Measurements from ENCODE around the gene ADAM8. TPM values are rescaled to one million over a fixed set of nuclear protein-coding genes. Genes with fewer than 3 reads are reported as not detected.

The ADAM8 gene
- total and polyA plus RNA-seq, 2 donors (not counting 1 experiment from before 2014, with no cell fraction given): 0.23 to 2.0 TPM

DNA sequence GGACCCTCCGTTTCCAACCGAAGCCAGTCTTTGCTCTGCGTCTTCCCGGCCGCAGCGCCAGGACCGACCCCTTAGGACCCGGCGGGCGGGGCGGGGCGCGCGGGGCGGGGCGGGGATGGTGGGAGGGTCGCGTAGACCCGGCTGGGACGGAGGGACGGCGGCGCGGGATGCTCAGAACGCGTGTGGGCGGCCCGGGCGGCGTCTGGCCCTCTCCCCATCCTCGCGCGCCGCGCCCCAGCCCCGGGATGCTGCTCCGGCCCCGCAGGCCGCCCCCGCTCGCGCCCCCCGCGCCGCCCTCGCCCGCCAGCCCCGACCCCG, 46.7 kb downstream of the ADAM8 start, which contains the start of gene UTF1:
UTF1 (plus strand) TSS at position 174 of the 318 bp plus-strand sequence; CDS start at position 246, 72 bp downstream.
- no peak within 1 kb of the TSS for H3K4me2 ChIP-seq (ENCODE audit: extremely low read depth, insufficient read depth, low read length)
- H3K79me2 ChIP-seq (ENCODE audit: control insufficient read depth, insufficient read depth, low read length): no peaks in the 10 kb centered on the region
- no peak for DNase-seq (ENCODE audit: low read depth in 2 of 2)
- H3K4me1 ChIP-seq (ENCODE audit: control insufficient read depth, extremely low read depth, insufficient read depth, low read length): no peaks in the 10 kb centered on the region
- no peaks in the 10 kb centered on the region for H3K9me3 ChIP-seq (ENCODE audit: control insufficient read depth, insufficient read depth, low read depth, low read length)
- no peak within 1 kb of the TSS for H2AFZ ChIP-seq (ENCODE audit: low read length)
- no peaks in the 10 kb centered on the region for H3K36me3 ChIP-seq (ENCODE audit: control insufficient read depth, insufficient read depth, low read length)
- H4K20me1 ChIP-seq (ENCODE audit: control insufficient read depth, extremely low read depth, insufficient read depth, low read length): no peaks in the 10 kb centered on the region
- TF ChIP-seq, protein P1, sequence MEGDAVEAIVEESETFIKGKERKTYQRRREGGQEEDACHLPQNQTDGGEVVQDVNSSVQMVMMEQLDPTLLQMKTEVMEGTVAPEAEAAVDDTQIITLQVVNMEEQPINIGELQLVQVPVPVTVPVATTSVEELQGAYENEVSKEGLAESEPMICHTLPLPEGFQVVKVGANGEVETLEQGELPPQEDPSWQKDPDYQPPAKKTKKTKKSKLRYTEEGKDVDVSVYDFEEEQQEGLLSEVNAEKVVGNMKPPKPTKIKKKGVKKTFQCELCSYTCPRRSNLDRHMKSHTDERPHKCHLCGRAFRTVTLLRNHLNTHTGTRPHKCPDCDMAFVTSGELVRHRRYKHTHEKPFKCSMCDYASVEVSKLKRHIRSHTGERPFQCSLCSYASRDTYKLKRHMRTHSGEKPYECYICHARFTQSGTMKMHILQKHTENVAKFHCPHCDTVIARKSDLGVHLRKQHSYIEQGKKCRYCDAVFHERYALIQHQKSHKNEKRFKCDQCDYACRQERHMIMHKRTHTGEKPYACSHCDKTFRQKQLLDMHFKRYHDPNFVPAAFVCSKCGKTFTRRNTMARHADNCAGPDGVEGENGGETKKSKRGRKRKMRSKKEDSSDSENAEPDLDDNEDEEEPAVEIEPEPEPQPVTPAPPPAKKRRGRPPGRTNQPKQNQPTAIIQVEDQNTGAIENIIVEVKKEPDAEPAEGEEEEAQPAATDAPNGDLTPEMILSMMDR (conservative IDR thresholded peaks at IDR 0.05 in 1 of 2, IDR thresholded peaks at IDR 0.05 in 1 of 2; ENCODE audit: low read depth in 1 of 2, low read length in 2 of 2): no peak
- TF ChIP-seq EZH2 (IDR thresholded peaks at IDR 0.05; ENCODE audit: low read length, missing control alignments): no peak
- H3K27ac ChIP-seq (ENCODE audit: insufficient read depth, low read length): no peak within 1 kb of the TSS
- no peak within 1 kb of the TSS for H3K4me3 ChIP-seq (replicated peaks in 1 of 4; ENCODE audit: control extremely low read depth in 1 of 4, insufficient read depth in 1 of 4, low read depth in 3 of 4, low read length in 4 of 4)
- no peak within 1 kb of the TSS for H3K9ac ChIP-seq (ENCODE audit: insufficient read depth, low read length)
- peaks cover 22% of the 10 kb centered on the region for H3K27me3 ChIP-seq (ENCODE audit: control insufficient read depth, insufficient read depth, low read length)

DNA sequence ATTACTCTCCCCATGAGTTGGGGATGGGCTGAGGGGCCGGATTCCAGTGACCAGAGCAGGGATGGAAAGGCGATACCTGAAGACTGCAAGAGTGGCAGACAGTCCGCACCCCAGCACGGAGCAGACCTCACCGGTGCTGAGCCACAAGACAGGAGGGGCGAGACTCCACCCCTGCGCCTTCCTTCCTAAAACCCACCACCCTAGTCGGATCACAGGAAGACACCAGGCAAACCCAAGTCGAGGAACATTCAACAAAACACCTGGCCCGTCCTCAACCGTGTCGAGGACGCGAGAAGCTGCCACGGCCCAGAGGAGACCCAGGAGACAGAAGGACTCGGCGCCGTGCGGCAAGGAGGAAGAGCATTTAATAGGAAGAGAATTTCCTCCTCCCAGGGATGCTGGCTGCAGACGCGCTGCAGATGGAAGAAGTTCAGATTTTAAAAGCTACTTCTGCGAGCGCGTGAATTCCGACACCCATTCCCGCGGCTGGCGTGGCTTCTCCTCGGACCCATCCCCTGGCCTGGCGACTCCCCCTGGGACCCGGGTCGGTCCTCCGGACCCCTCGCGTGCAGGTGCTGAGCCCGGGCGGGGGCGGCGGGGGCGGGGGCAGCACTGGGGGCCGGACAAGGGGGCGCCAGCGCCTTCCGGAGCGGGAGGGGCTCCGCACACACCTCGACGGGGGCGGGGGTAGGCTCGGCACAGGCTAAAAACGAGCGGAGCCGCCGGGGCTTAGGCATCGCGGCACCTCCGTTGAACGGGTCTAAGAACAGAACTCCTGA, 47.2 kb downstream of the ADAM8 start:
- no peaks in the 10 kb centered on the region for H4K20me1 ChIP-seq (ENCODE audit: control insufficient read depth, extremely low read depth, insufficient read depth, low read length)
- no peak overlapping the region for H2AFZ ChIP-seq (ENCODE audit: low read length)
- H3K27me3 ChIP-seq (ENCODE audit: control insufficient read depth, insufficient read depth, low read length): peaks cover 21% of the 10 kb centered on the region
- H3K4me3 ChIP-seq (replicated peaks in 1 of 4; ENCODE audit: control extremely low read depth in 1 of 4, insufficient read depth in 1 of 4, low read depth in 3 of 4, low read length in 4 of 4): no peak overlapping the region
- peak; percentile 82 for TF ChIP-seq EZH2 (IDR thresholded peaks at IDR 0.05; ENCODE audit: low read length, missing control alignments)
- TF ChIP-seq, protein P1 (conservative IDR thresholded peaks at IDR 0.05 in 1 of 2, IDR thresholded peaks at IDR 0.05 in 1 of 2; ENCODE audit: low read depth in 1 of 2, low read length in 2 of 2): no peak
- H3K9me3 ChIP-seq (ENCODE audit: control insufficient read depth, insufficient read depth, low read depth, low read length): no peaks in the 10 kb centered on the region
- no peak overlapping the region for H3K4me2 ChIP-seq (ENCODE audit: extremely low read depth, insufficient read depth, low read length)
- no peak for DNase-seq (ENCODE audit: low read depth in 2 of 2)
- no peak overlapping the region for H3K27ac ChIP-seq (ENCODE audit: insufficient read depth, low read length)
- H3K79me2 ChIP-seq (ENCODE audit: control insufficient read depth, insufficient read depth, low read length): no peaks in the 10 kb centered on the region
- H3K9ac ChIP-seq (ENCODE audit: insufficient read depth, low read length): no peak overlapping the region
- no peaks in the 10 kb centered on the region for H3K36me3 ChIP-seq (ENCODE audit: control insufficient read depth, insufficient read depth, low read length)
- H3K4me1 ChIP-seq (ENCODE audit: control insufficient read depth, extremely low read depth, insufficient read depth, low read length): no peaks in the 10 kb centered on the region

DNA sequence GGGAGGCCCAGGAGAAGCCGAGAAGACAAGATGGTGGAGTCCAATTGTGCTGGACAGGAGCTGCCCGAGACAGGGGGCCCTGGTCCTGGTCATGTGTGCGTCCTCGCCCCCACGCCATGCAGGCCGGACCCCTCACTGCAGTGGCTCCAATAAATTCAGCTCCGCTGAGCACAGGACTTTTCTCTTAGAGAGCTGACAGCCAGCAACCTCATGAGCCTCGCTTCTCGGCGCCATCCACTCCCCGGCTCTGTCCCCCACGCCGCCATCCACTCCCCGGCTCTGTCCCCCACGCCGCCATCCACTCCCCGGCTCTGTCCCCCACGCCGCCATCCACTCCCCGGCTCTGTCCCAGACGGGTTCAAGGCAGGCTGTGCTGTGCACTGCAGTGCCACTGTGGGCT, 49.4 kb downstream of the ADAM8 start:
- H3K4me1 ChIP-seq (ENCODE audit: control insufficient read depth, extremely low read depth, insufficient read depth, low read length): no peaks in the 10 kb centered on the region
- no peak overlapping the region for H3K4me3 ChIP-seq (replicated peaks in 1 of 4; ENCODE audit: control extremely low read depth in 1 of 4, insufficient read depth in 1 of 4, low read depth in 3 of 4, low read length in 4 of 4)
- H3K36me3 ChIP-seq (ENCODE audit: control insufficient read depth, insufficient read depth, low read length): no peaks in the 10 kb centered on the region
- no peaks in the 10 kb centered on the region for H4K20me1 ChIP-seq (ENCODE audit: control insufficient read depth, extremely low read depth, insufficient read depth, low read length)
- no peak overlapping the region for H3K9ac ChIP-seq (ENCODE audit: insufficient read depth, low read length)
- no peak for DNase-seq (ENCODE audit: low read depth in 2 of 2)
- H3K9me3 ChIP-seq (ENCODE audit: control insufficient read depth, insufficient read depth, low read depth, low read length): no peaks in the 10 kb centered on the region
- H3K4me2 ChIP-seq (ENCODE audit: extremely low read depth, insufficient read depth, low read length): no peak overlapping the region
- H3K79me2 ChIP-seq (ENCODE audit: control insufficient read depth, insufficient read depth, low read length): no peaks in the 10 kb centered on the region
- TF ChIP-seq, protein P1 (conservative IDR thresholded peaks at IDR 0.05 in 1 of 2, IDR thresholded peaks at IDR 0.05 in 1 of 2; ENCODE audit: low read depth in 1 of 2, low read length in 2 of 2): no peak
- TF ChIP-seq EZH2 (IDR thresholded peaks at IDR 0.05; ENCODE audit: low read length, missing control alignments): no peak
- no peak overlapping the region for H3K27ac ChIP-seq (ENCODE audit: insufficient read depth, low read length)
- H2AFZ ChIP-seq (ENCODE audit: low read length): no peak overlapping the region
- peaks cover 14% of the 10 kb centered on the region for H3K27me3 ChIP-seq (ENCODE audit: control insufficient read depth, insufficient read depth, low read length)
